Caco-2 (cell line): ENCODE data around the gene PPP1R9A. TPM values are rescaled to one million over a fixed set of nuclear protein-coding genes. Genes with fewer than 3 reads are reported as not detected.

Experiments
- BruUV-seq: library from RNA; stranded (reverse); fragments of 400-500 nt; replicated peaks from 2 replicates; lab custom pipeline; 2021; lab: Mats Ljungman, UMichigan
- CTCF ChIA-PET: fragments of 300-600 bp; sonication (Branson Sonifier 250); formaldehyde crosslinking; loops from one replicate; lab custom pipeline; 2022; ENCODE audit warnings: antibody characterized with exemption; lab: Charles Lee
- POLR2A ChIA-PET: fragments of 300-600 bp; sonication (Branson Sonifier 250); formaldehyde crosslinking; loops from one replicate; lab custom pipeline; 2022; ENCODE audit warnings: antibody characterized with exemption; lab: Charles Lee
- DNase-seq, 2 experiments: peaks; one replicate each; pipeline versions ENCODE4 v3.0.0 to v3.0.0-alpha.2; 2020 to 2022
- H3K27me3 ChIP-seq: replicated peaks from 2 replicates; pipeline ENCODE4 v1.6.0; 2011; ENCODE audit warnings: low read length; ENCODE audit not compliant: control insufficient read depth, insufficient read depth
- H3K36me3 ChIP-seq: 2 replicates; pipeline ENCODE4 v1.5.1; 2011; ENCODE audit warnings: low read length; ENCODE audit not compliant: control insufficient read depth, insufficient read depth
- H3K4me1 ChIP-seq: fragments of 250-450 bp; sonication (Bioruptor Pico); 2 replicates; pipeline ENCODE4 v1.5.1; 2020; ENCODE audit warnings: mild to moderate bottlenecking
- H3K4me3 ChIP-seq: 2 replicates; pipeline ENCODE4 v1.5.1; 2011; ENCODE audit warnings: low read depth, mild to moderate bottlenecking, control low read depth, low read length
- H3K9me3 ChIP-seq: fragments of 250-450 bp; sonication (Bioruptor Pico); 2 replicates; pipeline ENCODE4 v1.5.1; 2020; ENCODE audit warnings: mild to moderate bottlenecking, moderate library complexity
- H3K27ac Mint-ChIP-seq: one replicate; pipeline ENCODE4 v1.8.0; 2022; ENCODE audit warnings: mixed read lengths; ENCODE audit not compliant: unreplicated experiment
- H3K27me3 Mint-ChIP-seq: one replicate; pipeline ENCODE4 v1.8.0; 2022; ENCODE audit warnings: mixed read lengths; ENCODE audit not compliant: insufficient read depth, unreplicated experiment
- H3K36me3 Mint-ChIP-seq: one replicate; pipeline ENCODE4 v1.8.0; 2022; ENCODE audit warnings: mild to moderate bottlenecking, mixed read lengths; ENCODE audit not compliant: insufficient read depth, unreplicated experiment
- H3K4me1 Mint-ChIP-seq: one replicate; pipeline ENCODE4 v1.8.0; 2022; ENCODE audit warnings: low read depth, mixed read lengths; ENCODE audit not compliant: unreplicated experiment
- H3K4me3 Mint-ChIP-seq: one replicate; pipeline ENCODE4 v1.8.0; 2022; ENCODE audit warnings: mild to moderate bottlenecking, moderate library complexity, mixed read lengths; ENCODE audit not compliant: unreplicated experiment
- H3K9me3 Mint-ChIP-seq: one replicate; pipeline ENCODE4 v1.8.0; 2022; ENCODE audit warnings: mixed read lengths; ENCODE audit not compliant: unreplicated experiment
- intact Hi-C: fragments of 100-400 bp; cut with micrococcal nuclease; formaldehyde crosslinking; loops from one replicate; pipeline ENCODE4 v1.10.0; 2022; ENCODE audit not compliant: unreplicated experiment
- total RNA-seq: library from RNA; stranded (reverse); gene quantifications from 2 replicates; pipeline ENCODE4 v1.2.3, GENCODE V29; 2022
- TF ChIP-seq, protein P1 (sequence below), 2 experiments: fragments of 200-600 bp in 1 of 2; IDR thresholded peaks; 1 replicate in 1 of 2; 2 replicates in 1 of 2; pipeline versions ENCODE4 v1.5.1 to v1.8.0; 2011 to 2022; ENCODE audit warnings: antibody characterized with exemption in 1 of 2, control low read depth in 1 of 2, inconsistent platforms in 1 of 2, low read depth in 1 of 2, low read length in 1 of 2, mild to moderate bottlenecking in 1 of 2, moderate library complexity in 1 of 2; ENCODE audit not compliant: insufficient read depth in 1 of 2, severe bottlenecking in 1 of 2, unreplicated experiment in 1 of 2

The PPP1R9A gene
- total RNA-seq, 1 experiment from 2014 or later: 37.4 TPM

DNA sequence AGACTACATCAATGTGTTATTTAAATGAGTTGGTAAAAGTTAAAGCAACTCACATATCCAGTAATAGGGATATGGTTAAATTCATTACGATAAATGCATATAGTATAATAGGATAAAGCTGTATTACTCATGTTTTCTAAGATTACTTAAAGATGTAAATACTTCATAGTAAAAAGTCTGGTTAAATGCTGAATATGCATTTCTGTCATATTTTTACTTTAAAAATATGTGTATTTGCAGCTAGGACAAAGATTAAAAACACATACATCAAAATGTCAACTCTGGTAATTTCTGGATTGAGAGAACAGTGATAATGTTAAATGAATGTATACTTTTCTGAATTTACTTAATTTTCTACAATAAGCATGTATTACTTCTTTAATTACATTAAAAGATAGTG is 15.1 kb downstream of the PPP1R9A start:
- H3K4me1 Mint-ChIP-seq: peaks cover 1% of the 10 kb centered on the region
- H3K27me3 Mint-ChIP-seq: no peaks in the 10 kb centered on the region
- Histone ChIP-seq H3K36me3 (no peaks in the 10 kb centered on the region), H3K27me3 (no peaks in the 10 kb centered on the region), H3K9me3 (no peaks in the 10 kb centered on the region), H3K4me1 (no peaks in the 10 kb centered on the region), H3K4me3 (no peak overlapping the region)
- no peaks in the 10 kb centered on the region for H3K9me3 Mint-ChIP-seq
- no peak for DNase-seq
- intact Hi-C loops: no loop called here
- H3K36me3 Mint-ChIP-seq: no peaks in the 10 kb centered on the region
- CTCF ChIA-PET: no interaction called here
- H3K4me3 Mint-ChIP-seq: no peak overlapping the region
- BruUV-seq: no TSS peak
- no peak overlapping the region for H3K27ac Mint-ChIP-seq
- POLR2A ChIA-PET: no interaction called here
- TF ChIP-seq, protein P1, sequence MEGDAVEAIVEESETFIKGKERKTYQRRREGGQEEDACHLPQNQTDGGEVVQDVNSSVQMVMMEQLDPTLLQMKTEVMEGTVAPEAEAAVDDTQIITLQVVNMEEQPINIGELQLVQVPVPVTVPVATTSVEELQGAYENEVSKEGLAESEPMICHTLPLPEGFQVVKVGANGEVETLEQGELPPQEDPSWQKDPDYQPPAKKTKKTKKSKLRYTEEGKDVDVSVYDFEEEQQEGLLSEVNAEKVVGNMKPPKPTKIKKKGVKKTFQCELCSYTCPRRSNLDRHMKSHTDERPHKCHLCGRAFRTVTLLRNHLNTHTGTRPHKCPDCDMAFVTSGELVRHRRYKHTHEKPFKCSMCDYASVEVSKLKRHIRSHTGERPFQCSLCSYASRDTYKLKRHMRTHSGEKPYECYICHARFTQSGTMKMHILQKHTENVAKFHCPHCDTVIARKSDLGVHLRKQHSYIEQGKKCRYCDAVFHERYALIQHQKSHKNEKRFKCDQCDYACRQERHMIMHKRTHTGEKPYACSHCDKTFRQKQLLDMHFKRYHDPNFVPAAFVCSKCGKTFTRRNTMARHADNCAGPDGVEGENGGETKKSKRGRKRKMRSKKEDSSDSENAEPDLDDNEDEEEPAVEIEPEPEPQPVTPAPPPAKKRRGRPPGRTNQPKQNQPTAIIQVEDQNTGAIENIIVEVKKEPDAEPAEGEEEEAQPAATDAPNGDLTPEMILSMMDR (IDR thresholded peaks at IDR 0.05; ENCODE audit: insufficient read depth in 1 of 2, low read depth in 1 of 2, low read length in 1 of 2, severe bottlenecking in 1 of 2, unreplicated experiment in 1 of 2): no peak

DNA sequence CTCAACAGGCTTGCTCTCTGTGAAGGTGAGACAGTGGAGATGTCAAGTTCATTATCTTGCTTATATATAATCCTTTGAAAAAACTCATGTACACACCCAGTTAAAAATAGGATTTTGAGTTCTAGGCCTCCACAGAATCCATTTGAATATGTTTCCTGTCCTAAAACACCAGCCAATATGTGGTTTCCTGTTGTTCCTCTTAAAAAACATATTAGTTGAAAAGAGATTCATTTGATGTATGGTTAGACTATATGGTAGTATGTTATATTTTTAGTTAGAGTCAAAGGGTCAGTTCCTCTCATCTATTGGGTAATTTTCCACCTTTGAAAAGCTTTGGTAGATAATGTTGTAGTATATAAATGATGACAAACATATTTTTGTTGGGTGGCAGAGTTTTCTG is 16.0 kb downstream of the PPP1R9A start:
- Mint-ChIP-seq H3K4me1 (peaks cover 10% of the 10 kb centered on the region), H3K4me3 (no peak overlapping the region), H3K36me3 (no peaks in the 10 kb centered on the region), H3K27me3 (no peaks in the 10 kb centered on the region), H3K27ac (no peak overlapping the region), H3K9me3 (no peaks in the 10 kb centered on the region)
- intact Hi-C loops: no loop called here
- no peak for DNase-seq
- Histone ChIP-seq H3K4me3 (no peak overlapping the region), H3K4me1 (no peaks in the 10 kb centered on the region; the same call in 1 of the 2 replicates), H3K27me3 (no peaks in the 10 kb centered on the region), H3K9me3 (no peaks in the 10 kb centered on the region), H3K36me3 (no peaks in the 10 kb centered on the region)
- no TSS peak for BruUV-seq
- TF ChIP-seq, protein P1 (IDR thresholded peaks at IDR 0.05; ENCODE audit: insufficient read depth in 1 of 2, low read depth in 1 of 2, low read length in 1 of 2, severe bottlenecking in 1 of 2, unreplicated experiment in 1 of 2): no peak
- ChIA-PET POLR2A (no interaction called here), CTCF (no interaction called here)

DNA sequence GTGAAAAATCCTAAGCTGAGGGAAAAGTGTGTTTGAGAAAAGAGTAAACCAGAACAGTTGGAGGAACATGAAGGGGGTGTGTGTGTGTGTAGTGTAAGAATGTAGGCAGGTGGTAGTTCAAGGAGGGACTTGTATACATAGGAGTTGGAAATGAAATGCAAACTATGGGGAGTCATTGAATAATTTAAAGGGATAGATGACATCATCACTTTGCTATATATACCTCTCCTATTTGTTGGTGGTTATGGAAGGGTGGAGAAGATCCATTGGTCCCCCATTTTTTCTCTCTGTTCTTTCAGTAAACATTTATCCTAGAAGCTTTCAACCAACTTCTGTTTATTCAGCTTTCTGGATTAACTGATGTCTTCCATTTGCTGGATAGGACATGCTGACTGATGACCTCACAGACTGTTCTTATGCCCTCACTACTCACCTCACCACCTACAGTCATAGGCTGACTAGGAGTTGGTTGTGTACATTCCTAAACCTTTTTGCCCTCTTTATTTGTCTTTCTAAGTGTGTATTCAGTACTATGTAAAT is 20.8 kb downstream of the PPP1R9A start:
- POLR2A ChIA-PET: no interaction called here
- Mint-ChIP-seq H3K4me3 (no peak overlapping the region), H3K27me3 (no peaks in the 10 kb centered on the region), H3K36me3 (no peaks in the 10 kb centered on the region), H3K9me3 (no peaks in the 10 kb centered on the region), H3K27ac (no peak overlapping the region), H3K4me1 (peaks cover 18% of the 10 kb centered on the region)
- Histone ChIP-seq H3K9me3 (no peaks in the 10 kb centered on the region), H3K36me3 (no peaks in the 10 kb centered on the region), H3K4me3 (no peak overlapping the region), H3K27me3 (no peaks in the 10 kb centered on the region), H3K4me1 (no peaks in the 10 kb centered on the region; the same call in 1 of the 2 replicates)
- DNase-seq: no peak
- intact Hi-C loops: no loop called here
- CTCF ChIA-PET: no interaction called here
- BruUV-seq: no TSS peak
- TF ChIP-seq, protein P1 (IDR thresholded peaks at IDR 0.05; ENCODE audit: insufficient read depth in 1 of 2, low read depth in 1 of 2, low read length in 1 of 2, severe bottlenecking in 1 of 2, unreplicated experiment in 1 of 2): no peak
